Bronchial epithelial cell (primary cell): ENCODE measurements around the gene SFMBT1. TPM values are rescaled to one million over a fixed set of nuclear protein-coding genes. Genes with fewer than 3 reads are reported as not detected.
A peak's percentile ranks its signal among the peaks of the same experiment; 100 is the strongest.
"Not testable (repeated sequence)": the region's sequence is repeated elsewhere in the genome, so short reads cannot be mapped to it uniquely, and the experiment has no call there.

Experiments
- DNase-seq: peaks from one replicate; pipeline ENCODE4 v3.0.0-alpha.2; 2010; ENCODE audit warnings: low read depth
- FAIRE-seq: peaks from 2 replicates; lab custom pipeline; 2011; peaks lifted over from hg19 to GRCh38; lab: Jason Lieb, UNC
- H3K27me3 ChIP-seq: 2 replicates; pipeline ENCODE4 v1.5.1; 2011; ENCODE audit warnings: low read length; ENCODE audit not compliant: control insufficient read depth, insufficient read depth
- H3K36me3 ChIP-seq: 2 replicates; pipeline ENCODE4 v1.5.1; 2011; ENCODE audit warnings: low read length; ENCODE audit not compliant: control insufficient read depth, insufficient read depth
- H3K4me3 ChIP-seq: 2 replicates; pipeline ENCODE4 v1.5.1; 2011; ENCODE audit warnings: mild to moderate bottlenecking, low read depth, low read length, control low read depth
- total RNA-seq: library from RNA; depleted of rRNA; stranded (reverse); fragments of >200 nt; gene quantifications from 2 replicates; pipeline ENCODE4 v1.2.1, GENCODE V29; 2014
- TF ChIP-seq, protein P1 (sequence below): IDR thresholded peaks from 2 replicates; pipeline ENCODE4 v1.5.1; 2011; ENCODE audit warnings: mild to moderate bottlenecking, moderate library complexity, low read length, control low read depth, inconsistent platforms; ENCODE audit not compliant: insufficient read depth, severe bottlenecking

The SFMBT1 gene
- total RNA-seq, 1 donor from 2014 or later, result 7.6 TPM

DNA sequence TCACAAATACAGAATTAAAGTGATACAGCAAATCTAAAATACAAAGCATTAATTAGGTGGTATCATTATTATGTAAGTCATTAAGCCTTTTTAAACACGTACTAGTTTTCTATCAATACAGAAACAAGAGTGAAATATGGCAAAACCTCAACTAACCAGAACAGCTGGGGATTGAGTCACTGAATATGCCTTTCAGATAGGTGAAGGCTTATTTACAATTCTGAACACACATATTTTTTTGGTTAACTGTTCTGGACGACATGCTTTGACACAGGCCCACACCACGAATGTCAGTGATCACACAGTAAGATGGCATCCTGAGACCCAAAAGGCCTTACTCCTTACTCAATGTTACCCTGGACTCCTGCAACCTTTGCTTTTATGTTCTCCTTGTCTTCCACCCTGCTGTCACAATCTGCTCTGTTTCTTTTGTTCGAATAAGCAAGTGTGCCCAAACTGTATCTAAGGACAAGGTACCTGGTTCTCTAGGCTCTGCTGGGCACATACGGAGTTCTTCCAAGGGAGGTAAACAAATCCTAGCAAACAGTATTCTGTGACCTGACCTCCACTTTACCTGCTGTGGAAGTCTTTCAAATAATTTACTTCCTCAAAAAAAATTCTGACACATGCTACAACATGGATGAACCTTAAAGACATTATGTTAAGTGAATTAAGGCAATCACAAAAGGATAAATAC lies 7.0 kb downstream of the SFMBT1 start:
- peak; percentile 25 for DNase-seq
- H3K4me3 ChIP-seq, result no peak overlapping the region
- FAIRE-seq, result no peak
- H3K27me3 ChIP-seq, result no peaks in the 10 kb centered on the region
- TF ChIP-seq, protein P1, sequence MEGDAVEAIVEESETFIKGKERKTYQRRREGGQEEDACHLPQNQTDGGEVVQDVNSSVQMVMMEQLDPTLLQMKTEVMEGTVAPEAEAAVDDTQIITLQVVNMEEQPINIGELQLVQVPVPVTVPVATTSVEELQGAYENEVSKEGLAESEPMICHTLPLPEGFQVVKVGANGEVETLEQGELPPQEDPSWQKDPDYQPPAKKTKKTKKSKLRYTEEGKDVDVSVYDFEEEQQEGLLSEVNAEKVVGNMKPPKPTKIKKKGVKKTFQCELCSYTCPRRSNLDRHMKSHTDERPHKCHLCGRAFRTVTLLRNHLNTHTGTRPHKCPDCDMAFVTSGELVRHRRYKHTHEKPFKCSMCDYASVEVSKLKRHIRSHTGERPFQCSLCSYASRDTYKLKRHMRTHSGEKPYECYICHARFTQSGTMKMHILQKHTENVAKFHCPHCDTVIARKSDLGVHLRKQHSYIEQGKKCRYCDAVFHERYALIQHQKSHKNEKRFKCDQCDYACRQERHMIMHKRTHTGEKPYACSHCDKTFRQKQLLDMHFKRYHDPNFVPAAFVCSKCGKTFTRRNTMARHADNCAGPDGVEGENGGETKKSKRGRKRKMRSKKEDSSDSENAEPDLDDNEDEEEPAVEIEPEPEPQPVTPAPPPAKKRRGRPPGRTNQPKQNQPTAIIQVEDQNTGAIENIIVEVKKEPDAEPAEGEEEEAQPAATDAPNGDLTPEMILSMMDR, result no peak
- no peaks in the 10 kb centered on the region for H3K36me3 ChIP-seq

DNA sequence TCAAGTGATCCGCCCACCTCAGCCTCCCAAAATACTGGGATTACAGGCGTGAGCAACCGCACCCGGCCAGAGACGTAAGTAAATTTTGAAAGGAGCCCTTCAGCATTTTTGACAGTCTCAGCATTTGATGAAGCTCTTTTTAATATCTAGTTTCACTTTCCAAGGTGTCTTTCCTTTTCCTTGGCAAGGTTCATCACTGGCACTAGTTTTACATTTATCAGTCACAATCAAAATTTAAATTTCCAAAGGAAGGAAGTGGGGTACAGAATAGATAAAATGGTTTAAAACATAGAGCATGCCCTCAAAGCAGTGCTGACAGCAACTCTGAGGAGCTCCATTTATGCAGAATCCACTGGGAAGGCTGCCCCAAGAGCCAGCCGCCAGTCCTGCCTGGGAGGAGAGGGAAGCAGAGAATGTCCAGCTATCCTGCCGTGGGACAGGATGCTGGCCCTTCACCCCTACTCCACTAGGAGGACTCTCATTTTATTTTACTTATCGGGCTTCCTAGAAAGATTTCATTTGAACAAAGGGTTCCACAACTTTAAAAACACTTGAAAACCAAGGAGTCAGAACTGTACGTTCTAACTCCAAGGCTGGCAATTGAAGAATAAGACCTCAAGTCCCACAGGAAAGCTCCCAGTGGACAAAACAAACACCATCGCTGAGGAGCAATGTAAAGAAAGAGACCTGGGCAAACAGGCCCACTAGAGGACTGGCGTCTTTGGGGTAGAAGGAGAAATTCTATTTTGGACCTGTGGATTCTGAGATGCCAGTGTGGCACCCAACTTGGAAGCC lies 9.9 kb downstream of the SFMBT1 start:
- TF ChIP-seq, protein P1, result no peak

DNA sequence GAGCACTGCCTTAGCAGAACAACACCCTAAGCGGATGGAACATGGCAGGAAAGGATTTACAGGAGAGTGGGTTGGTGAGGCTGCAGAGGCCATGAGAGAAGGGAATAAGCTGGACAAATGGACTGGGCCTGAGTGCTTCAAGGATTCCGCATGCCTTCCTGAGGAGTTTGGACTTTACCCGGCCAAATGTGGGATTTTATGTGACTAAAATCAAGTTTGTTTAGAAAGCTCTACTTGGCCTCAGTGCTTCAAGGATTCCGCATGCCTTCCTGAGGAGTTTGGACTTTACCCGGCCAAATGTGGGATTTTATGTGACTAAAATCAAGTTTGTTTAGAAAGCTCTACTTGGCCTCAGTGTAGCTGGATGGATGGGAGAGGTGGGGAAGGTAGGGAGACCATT lies 10.9 kb downstream of the SFMBT1 start:
- FAIRE-seq, H3K36me3 ChIP-seq, H3K4me3 ChIP-seq, H3K27me3 ChIP-seq, DNase-seq: not testable (repeated sequence)

More for the DNA sequence above, 9.9 kb downstream of the SFMBT1 start:
- Histone ChIP-seq H3K4me3 (no peak overlapping the region), H3K27me3 (no peaks in the 10 kb centered on the region), H3K36me3 (no peaks in the 10 kb centered on the region)
- FAIRE-seq (no peak), DNase-seq (no peak)

DNA sequence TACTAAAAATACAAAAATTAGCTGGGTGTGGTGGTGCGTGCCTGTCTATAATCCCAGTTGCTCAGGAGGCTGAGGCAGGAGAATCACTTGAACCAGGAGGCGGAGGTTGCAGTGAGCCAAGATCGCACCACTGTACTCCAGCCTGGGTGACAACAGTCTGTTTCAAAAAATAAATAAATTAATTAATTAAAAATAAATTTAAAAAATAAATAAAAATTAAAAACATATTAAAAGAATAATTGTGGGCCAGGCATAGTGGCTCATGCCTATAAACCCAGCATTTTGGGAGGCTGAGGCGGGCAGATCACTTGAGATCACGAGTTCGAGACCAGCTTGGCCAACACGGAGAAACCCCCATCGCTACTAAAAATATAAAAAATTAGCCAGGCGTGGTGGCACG lies 11.5 kb downstream of the SFMBT1 start:
- DNase-seq, H3K4me3 ChIP-seq, H3K36me3 ChIP-seq, FAIRE-seq, H3K27me3 ChIP-seq: not testable (repeated sequence)

DNA sequence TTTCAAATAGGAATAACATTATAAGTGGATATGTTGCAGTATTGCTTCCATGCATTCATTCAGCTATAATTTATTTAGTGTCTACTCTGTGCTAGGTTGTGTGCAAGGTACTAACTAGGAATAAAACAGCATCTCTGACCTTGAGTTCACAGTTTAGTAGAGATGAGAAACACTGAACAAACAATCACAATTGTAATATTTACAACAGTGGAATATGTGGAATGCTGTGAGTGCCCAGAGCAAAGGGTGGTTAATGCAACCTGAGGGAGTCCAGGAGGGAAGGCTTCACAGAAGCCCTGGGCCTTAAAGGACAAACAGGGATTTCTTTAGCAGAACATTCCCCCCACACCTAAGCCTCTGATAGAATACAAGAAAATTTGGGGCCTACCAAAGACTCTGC lies 13.3 kb downstream of the SFMBT1 start:
- no peak for DNase-seq
- TF ChIP-seq, protein P1, result no peak
- Histone ChIP-seq H3K27me3 (no peaks in the 10 kb centered on the region), H3K36me3 (no peaks in the 10 kb centered on the region), H3K4me3 (no peak overlapping the region)
- no peak for FAIRE-seq

DNA sequence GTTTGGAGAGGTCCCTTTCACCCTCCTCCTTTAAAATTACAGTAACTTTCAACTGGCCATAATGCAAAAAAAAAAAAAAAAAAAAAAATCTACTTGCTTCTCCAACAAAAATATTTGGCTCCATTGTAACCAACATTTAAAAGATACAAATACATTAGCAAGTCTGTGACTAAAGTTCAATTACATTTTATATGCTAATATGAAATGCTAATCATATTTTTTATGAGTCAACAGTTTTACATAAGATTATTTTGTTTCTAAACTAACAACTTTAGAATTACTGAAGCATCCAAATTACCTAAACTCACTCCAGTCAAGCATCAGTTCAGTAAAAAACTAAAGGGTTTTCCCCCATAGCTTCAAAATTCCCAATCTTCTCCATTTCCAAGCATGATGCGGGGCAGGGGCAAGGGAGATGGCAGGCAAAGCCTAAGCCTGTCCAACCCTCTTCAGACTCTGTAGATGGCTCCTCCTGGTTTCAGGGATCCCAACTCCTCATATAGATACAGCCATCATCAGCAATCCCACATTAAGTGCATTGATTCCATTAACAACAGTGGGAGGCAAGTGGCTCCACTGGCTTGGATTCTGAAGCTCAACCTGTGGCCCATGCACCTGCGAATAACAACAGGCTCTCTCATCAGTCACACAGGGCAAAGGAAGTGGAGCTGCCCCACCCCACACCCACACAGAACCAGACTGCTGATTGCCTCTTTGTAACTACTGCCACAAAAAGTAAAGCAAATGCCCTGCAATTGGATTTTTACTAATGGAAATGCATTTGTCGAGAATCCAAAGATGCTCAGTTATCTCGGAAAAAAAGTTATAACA lies 15.0 kb downstream of the SFMBT1 start:
- Histone ChIP-seq H3K36me3 (no peaks in the 10 kb centered on the region), H3K4me3 (no peak overlapping the region), H3K27me3 (no peaks in the 10 kb centered on the region)
- FAIRE-seq (no peak), DNase-seq (peak; percentile 33)
- TF ChIP-seq, protein P1, result no peak
